HG03060 (cell line): ENCODE data around the gene ZNF492.
"Not testable (repeated sequence)": the region's sequence is repeated elsewhere in the genome, so short reads cannot be mapped to it uniquely, and the experiment has no call there.

Source experiments
- ATAC-seq: cut with Tn5 transposase; IDR thresholded peaks from one replicate; pipeline ENCODE4 v1.9.1; 2021; ENCODE audit warnings: low read depth, moderate number of reproducible peaks; ENCODE audit not compliant: unreplicated experiment

The ZNF492 gene

GRCh38 chr19:22616659-22617058 lies 17.5 kb upstream of the ZNF492 start:
- ATAC-seq = no peak

DNA sequence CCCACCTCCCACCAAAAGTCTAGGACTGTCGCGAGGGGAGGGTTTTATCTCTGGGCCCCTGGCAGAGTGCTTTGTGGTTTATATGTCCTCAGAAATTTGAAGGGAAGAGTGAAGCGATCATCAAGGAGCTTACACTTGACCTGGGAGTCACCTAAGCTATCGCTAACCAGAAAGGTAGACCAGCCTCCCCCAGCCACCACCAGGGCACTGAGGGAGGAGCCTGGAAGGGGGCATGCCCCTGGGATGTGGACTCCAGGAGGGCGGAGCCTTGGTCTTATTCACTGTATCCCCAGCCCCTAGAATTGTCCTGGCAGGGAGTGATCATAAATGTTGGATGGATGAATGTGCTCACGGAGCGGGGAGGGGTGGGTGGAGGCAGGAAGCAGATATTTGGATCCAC lies 16.9 kb upstream of the ZNF492 start:
- not testable (repeated sequence) for ATAC-seq

GRCh38 chr19:22617614-22618320 lies 16.4 kb upstream of the ZNF492 start:
- no peak for ATAC-seq

DNA sequence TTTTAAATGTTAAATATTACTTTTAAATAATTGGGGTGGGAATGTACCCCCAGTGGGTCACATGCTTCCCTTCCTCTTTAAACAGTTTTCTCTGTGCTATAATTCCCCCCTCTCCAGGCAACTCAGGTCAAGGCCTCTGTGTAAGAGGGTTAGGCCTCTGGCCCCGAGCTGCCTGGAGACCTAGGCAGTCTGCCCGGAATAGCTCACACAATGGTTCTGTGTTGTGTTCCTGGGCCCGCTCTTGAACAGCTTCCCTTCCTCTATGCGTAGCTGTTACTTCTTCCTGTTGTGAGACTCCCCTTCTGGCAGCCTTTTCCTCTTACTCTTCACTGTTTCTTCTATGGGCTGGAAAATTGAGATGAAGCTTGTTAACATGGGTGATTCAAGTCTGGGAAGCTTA lies 14.8 kb upstream of the ZNF492 start:
- no peak for ATAC-seq

GRCh38 chr19:22619932-22620331 lies 14.2 kb upstream of the ZNF492 start:
- ATAC-seq = no peak

GRCh38 chr19:22620401-22620800 lies 13.7 kb upstream of the ZNF492 start:
- no peak for ATAC-seq

DNA sequence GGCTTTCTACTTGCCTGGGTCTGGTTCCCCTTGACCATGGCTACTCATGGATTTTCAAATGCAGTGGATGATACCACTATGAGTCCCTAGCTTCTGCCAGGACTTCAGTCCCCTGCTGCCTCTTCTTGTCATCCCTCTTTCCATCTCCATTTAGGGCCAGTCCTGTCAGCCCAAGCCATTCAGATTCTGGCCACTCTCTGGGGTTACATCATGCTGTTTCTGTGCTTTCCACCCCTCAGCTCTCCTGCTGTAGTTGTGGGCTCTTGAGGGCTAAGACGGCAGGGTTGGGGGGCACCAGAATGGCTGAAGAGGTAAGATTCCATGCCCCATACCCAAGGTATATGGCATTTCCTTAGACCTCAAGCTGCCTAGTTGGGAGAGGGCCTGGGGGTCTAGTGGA lies 13.2 kb upstream of the ZNF492 start:
- no peak for ATAC-seq

GRCh38 chr19:22622020-22622419 lies 12.1 kb upstream of the ZNF492 start:
- ATAC-seq = no peak

DNA sequence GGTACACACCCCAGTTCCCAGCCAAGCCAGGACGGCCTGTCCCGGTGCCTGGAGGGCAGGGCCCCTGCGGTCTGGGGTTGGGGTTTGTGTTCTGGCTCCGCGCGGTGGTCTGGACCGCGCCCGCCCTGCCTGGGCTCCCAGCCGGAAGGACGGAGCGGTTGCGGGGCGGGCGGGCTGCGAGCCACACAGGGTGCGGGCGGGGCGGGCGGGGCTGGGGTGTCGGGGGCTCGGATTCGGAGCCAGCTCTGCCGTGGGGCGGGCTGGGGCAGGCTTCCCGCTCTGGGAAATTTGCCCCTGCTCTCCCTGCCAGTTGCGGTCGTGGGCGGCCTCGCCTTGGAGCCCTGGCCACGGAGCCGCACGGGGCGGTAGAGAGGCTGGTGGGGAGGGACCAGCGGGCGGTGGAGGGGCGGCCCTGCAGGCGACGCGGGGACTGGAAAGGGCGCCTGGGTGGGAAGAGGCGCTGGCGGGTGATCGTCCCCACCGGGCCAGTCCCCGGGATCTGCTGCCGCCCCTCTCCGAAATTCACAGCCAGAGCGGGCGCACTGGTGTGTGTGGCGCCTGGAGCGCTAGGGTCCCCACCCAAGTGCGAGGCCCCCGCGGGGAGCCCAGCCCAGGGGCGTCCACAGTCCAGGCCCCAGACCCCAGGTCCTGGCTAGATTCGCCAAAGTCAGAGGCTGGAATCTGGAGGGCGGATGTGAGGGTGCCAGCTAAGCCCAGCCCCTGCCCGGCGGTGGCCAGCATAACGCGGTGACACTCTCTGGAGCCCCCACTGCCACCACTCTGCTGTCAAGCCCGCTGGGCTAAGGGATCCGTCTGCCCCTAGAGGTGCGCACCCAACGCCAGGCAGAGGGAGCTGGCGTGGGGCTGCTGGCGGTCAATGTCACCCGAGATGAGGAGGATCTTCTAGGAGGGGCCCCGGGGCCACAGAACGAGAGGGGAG lies 11.0 kb upstream of the ZNF492 start:
- no peak for ATAC-seq

- no peak for ATAC-seq
Measured at GRCh38 chr19:22623841-22624221, 10.3 kb upstream of the ZNF492 start.

DNA sequence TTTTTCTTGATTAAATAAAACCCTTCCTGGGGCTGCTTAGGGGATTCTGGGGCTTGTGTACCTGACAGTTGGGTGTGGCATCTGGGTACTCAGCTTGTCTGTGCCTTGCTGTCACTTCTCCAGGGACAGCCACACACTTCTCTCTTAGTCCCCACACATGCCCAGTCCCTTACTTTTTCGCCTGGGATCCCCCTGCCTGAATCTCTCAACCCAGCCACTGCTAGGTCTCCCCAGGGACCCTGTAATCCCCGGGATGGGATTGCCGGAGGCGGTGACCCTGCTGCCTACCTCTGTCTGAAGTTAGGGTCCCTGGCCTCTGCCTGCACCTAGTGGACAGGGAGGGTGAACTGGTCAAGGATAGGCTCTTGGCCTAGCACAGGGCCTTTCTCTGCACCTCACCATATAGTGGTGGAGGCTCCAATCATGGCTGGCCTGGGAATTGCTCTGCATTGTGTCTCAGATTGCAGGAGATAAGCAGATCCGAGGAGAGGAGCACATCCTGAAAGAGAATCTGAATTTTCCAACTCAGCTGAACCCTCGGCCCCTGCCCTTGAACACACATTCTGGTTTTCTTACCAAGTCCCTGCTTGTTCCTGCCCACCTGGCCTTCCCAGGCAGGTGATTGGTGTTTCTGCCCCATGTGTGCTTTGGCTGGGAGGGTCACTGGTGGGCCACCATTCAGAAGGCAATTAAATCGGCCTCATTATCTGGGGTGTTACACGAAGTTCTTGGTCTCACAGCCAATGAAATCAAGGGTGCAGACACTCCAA lies 8.7 kb upstream of the ZNF492 start:
- no peak for ATAC-seq

DNA sequence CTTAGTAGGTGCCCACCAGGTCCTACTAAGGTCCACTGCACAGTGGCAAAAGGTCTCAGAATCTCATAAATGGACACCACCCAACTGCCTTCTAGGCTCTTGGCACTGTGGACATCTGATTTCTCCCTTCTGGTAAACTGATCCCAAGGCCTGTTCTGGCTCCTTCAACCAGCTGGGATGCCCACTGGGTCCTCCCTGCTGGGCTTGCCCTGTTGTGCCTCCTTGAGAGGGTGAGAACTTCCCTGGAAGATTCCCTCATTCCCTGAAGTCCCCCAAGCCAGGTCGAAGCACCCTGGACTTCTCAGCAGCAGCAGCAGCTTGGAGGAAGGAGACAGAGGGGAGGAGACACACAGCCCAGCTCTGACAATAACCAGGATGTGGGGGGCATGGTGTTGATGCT lies 6.6 kb upstream of the ZNF492 start:
- no peak for ATAC-seq

DNA sequence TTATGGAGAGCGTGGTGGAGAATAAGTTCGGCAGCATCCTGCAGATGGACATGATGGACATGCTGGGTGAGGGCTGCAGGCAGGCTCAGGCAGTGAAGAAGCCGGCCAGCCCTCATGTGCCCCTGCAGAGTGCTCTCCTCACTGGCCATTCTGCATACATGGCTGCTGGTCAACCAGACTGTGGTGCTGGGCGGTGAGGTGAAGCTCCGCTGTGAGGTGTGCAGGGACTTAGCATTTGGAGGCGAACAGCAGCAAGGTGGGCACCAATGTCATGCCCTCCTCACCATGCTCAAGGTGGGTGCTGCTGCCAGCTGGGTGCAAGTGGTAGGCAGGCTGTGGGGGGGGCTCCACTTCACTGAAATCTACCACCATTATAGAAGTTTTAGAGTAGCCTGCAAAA lies 5.7 kb upstream of the ZNF492 start:
- ATAC-seq = no peak

DNA sequence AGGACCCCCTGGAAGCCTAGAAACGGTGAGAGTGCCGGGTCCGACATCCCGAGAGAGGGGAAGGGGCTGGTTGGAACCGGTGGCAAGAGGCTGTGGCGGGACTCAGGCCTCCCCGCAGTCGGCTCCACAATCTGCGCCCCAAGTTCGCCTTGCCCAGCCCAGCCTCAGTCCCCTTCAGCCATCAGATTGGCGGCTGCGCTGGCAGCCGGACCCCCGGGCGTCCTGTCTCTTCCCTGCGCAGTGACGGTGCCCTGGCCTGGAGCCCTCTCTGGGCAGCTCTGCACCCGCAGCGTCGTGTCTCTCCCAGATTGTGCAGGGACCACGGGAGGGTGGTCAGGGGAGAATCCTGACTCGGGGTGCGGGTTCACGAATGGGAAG lies 315 bp downstream of the ZNF492 start:
- no peak for ATAC-seq

- ATAC-seq = not testable (repeated sequence)
Measured at GRCh38 chr19:22685493-22685892, 51.4 kb downstream of the ZNF492 start.

- not testable (repeated sequence) for ATAC-seq
Measured at GRCh38 chr19:22702661-22703060, 68.5 kb downstream of the ZNF492 start.

DNA sequence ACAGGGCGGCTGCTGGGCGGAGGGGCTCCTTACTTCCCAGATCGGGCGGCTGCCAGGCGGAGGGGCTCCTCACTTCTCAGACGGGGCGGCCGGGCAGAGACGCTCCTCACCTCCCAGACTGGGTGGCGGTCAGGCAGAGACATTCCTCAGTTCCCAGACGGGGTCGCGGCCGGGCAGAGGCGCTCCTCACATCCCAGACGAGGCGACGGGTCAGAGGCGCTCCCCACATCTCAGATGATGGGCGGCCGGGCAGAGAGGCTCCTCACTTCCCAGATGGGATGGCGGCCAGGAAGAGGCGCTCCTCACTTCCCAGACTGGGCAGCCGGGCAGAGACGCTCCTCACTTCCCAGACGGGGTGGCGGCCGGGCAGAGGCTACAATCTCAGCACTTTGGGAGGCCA lies 69.0 kb downstream of the ZNF492 start:
- ATAC-seq = not testable (repeated sequence)

- no peak for ATAC-seq
Measured at GRCh38 chr19:22708983-22709382, 74.9 kb downstream of the ZNF492 start.
